K562 (cell line): ENCODE data around the gene TPD52L2. TPM values are rescaled to one million over a fixed set of nuclear protein-coding genes. Genes with fewer than 3 reads are reported as not detected.
A peak's percentile ranks its signal among the peaks of the same experiment; 100 is the strongest.

Source experiments
- E2F4 ChIP-seq: sonication (generic); formaldehyde crosslinking; IDR thresholded peaks from 2 replicates; pipeline ENCODE4 v1.8.0; 2022; ENCODE audit warnings: mild to moderate bottlenecking, low read depth, missing genetic modification reagents
- HLTF ChIP-seq: fragments of 450-650 bp; IDR thresholded peaks from 2 replicates; pipeline ENCODE4 v1.6.1; 2016
- JUNB ChIP-seq: fragments of 450-650 bp; formaldehyde crosslinking; conservative IDR thresholded peaks from 2 replicates; pipeline ENCODE4 v1.4.0; 2020; ENCODE audit warnings: mild to moderate bottlenecking
- MAX ChIP-seq: sonication (generic); formaldehyde crosslinking; IDR thresholded peaks from 2 replicates; pipeline ENCODE4 v1.9.0; 2022; ENCODE audit warnings: mild to moderate bottlenecking, missing genetic modification reagents
- NRF1 ChIP-seq, 2 experiments: fragments of 450-650 bp; IDR thresholded peaks in 1 of 2; conservative IDR thresholded peaks in 1 of 2; 2 replicates each; pipeline ENCODE4 v1.6.1; 2014; ENCODE audit warnings: mild to moderate bottlenecking in 2 of 2
- NUFIP1 ChIP-seq: fragments of 450-650 bp; IDR thresholded peaks from 2 replicates; pipeline ENCODE4 v1.6.1; 2018; ENCODE audit not compliant: partially characterized antibody
- SMAD1 ChIP-seq: fragments of 150-350 bp; IDR thresholded peaks from 2 replicates; pipeline ENCODE4 v1.6.1; 2014; ENCODE audit warnings: low read length, low read depth; ENCODE audit not compliant: partially characterized antibody
- YY1 ChIP-seq, 3 experiments: IDR thresholded peaks; 2 replicates each; pipeline ENCODE4 v1.6.1; 2011; ENCODE audit warnings: low read length in 2 of 3, mild to moderate bottlenecking in 2 of 3, moderate library complexity in 2 of 3, borderline replicate concordance in 1 of 3, control low read depth in 1 of 3, low read depth in 1 of 3; ENCODE audit not compliant: insufficient read depth in 3 of 3, insufficient replicate concordance in 2 of 3, control insufficient read depth in 1 of 3, insufficient read length in 1 of 3; ENCODE audit errors: extremely low read depth in 1 of 3
- ZNF121 ChIP-seq: sonication (generic); formaldehyde crosslinking; conservative IDR thresholded peaks from 2 replicates; pipeline ENCODE4 v1.8.0; 2022; ENCODE audit warnings: missing genetic modification reagents
- polyA plus RNA-seq, 8 experiments: library from polyadenylated mRNA; depleted of rRNA in 4 of 8; stranded (reverse) in 5 of 8; unstranded in 3 of 8; fragments of >200 nt; fragmentation: Nextera tagmentation in 2 of 8; fragmentation: Illumina TruSeq in 1 of 8; extraction: Ambion mirVana in 2 of 8; extraction: Trizol in 1 of 8; gene quantifications; 2 replicates each; pipeline versions ENCODE4 v1.2.1 to v1.2.3, GENCODE V29; 2011 to 2014; ENCODE audit warnings: inconsistent platforms in 1 of 8, missing spikeins in 1 of 8
- total RNA-seq, 7 experiments: library from RNA; depleted of rRNA in 6 of 7; stranded (reverse); fragments of >200 nt in 6 of 7; fragmentation: Illumina TruSeq in 2 of 7; extraction: Trizol in 2 of 7; gene quantifications; 2 replicates each; pipeline versions ENCODE4 v1.2.1 to v1.2.3, GENCODE V29; 2011 to 2021; ENCODE audit warnings: low replicate concordance in 1 of 7
- TF ChIP-seq, protein P1 (sequence below): fragments of 450-650 bp; IDR thresholded peaks from 2 replicates; pipeline ENCODE4 v1.6.1; 2016; ENCODE audit warnings: low read depth

Gene TPD52L2
- total and polyA plus RNA-seq, 9 of the 15 experiments (the other 6 are each of a cell fraction or from before 2014, with no cell fraction given), result 1.9 to 117 (median 74.6) TPM

- TF ChIP-seq YY1 (IDR thresholded peaks at IDR 0.05; ENCODE audit: borderline replicate concordance in 1 of 3, control insufficient read depth in 1 of 3, extremely low read depth in 1 of 3, insufficient read depth in 3 of 3, insufficient read length in 1 of 3, insufficient replicate concordance in 2 of 3, low read depth in 1 of 3, low read length in 2 of 3), result peak; percentile 48 to 88 (median 74)
- TF ChIP-seq, protein P1, sequence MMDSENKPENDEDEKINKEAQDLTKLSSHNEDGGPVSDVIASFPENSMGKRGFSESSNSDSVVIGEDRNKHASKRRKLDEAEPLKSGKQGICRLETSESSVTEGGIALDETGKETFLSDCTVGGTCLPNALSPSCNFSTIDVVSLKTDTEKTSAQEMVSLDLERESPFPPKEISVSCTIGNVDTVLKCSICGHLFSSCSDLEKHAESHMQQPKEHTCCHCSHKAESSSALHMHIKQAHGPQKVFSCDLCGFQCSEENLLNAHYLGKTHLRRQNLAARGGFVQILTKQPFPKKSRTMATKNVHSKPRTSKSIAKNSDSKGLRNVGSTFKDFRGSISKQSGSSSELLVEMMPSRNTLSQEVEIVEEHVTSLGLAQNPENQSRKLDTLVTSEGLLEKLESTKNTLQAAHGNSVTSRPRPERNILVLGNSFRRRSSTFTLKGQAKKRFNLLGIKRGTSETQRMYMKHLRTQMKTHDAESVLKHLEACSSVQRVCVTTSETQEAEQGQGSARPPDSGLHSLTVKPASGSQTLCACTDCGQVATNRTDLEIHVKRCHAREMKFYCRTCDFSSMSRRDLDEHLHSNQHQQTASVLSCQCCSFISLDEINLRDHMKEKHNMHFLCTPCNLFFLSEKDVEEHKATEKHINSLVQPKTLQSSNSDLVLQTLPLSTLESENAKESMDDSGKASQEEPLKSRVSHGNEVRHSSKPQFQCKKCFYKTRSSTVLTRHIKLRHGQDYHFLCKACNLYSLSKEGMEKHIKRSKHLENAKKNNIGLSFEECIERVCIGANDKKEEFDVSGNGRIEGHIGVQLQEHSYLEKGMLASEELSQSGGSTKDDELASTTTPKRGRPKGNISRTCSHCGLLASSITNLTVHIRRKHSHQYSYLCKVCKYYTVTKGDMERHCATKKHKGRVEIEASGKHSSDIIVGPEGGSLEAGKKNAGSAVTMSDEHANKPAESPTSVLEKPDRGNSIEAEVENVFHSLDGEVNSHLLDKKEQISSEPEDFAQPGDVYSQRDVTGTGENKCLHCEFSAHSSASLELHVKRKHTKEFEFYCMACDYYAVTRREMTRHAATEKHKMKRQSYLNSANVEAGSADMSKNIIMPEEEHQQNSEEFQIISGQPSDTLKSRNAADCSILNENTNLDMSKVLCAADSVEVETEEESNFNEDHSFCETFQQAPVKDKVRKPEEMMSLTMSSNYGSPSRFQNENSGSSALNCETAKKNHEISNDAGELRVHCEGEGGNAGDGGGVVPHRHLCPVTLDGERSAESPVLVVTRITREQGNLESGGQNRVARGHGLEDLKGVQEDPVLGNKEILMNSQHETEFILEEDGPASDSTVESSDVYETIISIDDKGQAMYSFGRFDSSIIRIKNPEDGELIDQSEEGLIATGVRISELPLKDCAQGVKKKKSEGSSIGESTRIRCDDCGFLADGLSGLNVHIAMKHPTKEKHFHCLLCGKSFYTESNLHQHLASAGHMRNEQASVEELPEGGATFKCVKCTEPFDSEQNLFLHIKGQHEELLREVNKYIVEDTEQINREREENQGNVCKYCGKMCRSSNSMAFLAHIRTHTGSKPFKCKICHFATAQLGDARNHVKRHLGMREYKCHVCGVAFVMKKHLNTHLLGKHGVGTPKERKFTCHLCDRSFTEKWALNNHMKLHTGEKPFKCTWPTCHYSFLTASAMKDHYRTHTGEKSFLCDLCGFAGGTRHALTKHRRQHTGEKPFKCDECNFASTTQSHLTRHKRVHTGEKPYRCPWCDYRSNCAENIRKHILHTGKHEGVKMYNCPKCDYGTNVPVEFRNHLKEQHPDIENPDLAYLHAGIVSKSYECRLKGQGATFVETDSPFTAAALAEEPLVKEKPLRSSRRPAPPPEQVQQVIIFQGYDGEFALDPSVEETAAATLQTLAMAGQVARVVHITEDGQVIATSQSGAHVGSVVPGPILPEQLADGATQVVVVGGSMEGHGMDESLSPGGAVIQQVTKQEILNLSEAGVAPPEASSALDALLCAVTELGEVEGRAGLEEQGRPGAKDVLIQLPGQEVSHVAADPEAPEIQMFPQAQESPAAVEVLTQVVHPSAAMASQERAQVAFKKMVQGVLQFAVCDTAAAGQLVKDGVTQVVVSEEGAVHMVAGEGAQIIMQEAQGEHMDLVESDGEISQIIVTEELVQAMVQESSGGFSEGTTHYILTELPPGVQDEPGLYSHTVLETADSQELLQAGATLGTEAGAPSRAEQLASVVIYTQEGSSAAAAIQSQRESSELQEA, result no peak
- no peak for TF ChIP-seq HLTF
- TF ChIP-seq NUFIP1, result no peak
- TF ChIP-seq MAX, result peak; percentile 53; the same call in 1 of the 2 replicates
- TF ChIP-seq E2F4, result no peak
- TF ChIP-seq SMAD1, result no peak
- TF ChIP-seq ZNF121 (CRISPR knock-in tag), result no peak
- TF ChIP-seq NRF1 (conservative IDR thresholded peaks at IDR 0.05 in 1 of 2, IDR thresholded peaks at IDR 0.05 in 1 of 2), result no peak
- TF ChIP-seq JUNB (CRISPR knock-in tag), result no peak
Measured at GRCh38 chr20:63848003-63848911, 16.8 kb upstream of the TPD52L2 start (continued).
